ENCODE measurements around the gene UACA.
"Not testable (repeated sequence)": the region's sequence is repeated elsewhere in the genome, so short reads cannot be mapped to it uniquely, and the experiment has no call there.

UACA gene

GRCh38 chr15:70629735-70630273 lies 133.6 kb downstream of the UACA start:
- DNase-seq (ENCODE audit: low read depth, low spot score), result no peak

GRCh38 chr15:70628549-70628896 lies 134.8 kb downstream of the UACA start:
- no peak for DNase-seq (ENCODE audit: low read depth, low spot score)

- no peak for DNase-seq (ENCODE audit: low read depth, low spot score)
Observed at GRCh38 chr15:70627734-70628548, 135.4 kb downstream of the UACA start.

GRCh38 chr15:70627322-70627721 lies 136.0 kb downstream of the UACA start:
- DNase-seq (ENCODE audit: low read depth, low spot score), result no peak

- no peak for DNase-seq (ENCODE audit: low read depth, low spot score)
Observed at GRCh38 chr15:70625438-70625837, 137.9 kb downstream of the UACA start.

GRCh38 chr15:70625011-70625410 lies 138.3 kb downstream of the UACA start:
- DNase-seq (ENCODE audit: low read depth, low spot score), result no peak

GRCh38 chr15:70618929-70619328 lies 144.4 kb downstream of the UACA start:
- DNase-seq (ENCODE audit: low read depth, low spot score), result no peak

- no peak for DNase-seq (ENCODE audit: low read depth, low spot score)
Observed at GRCh38 chr15:70617911-70618287, 145.5 kb downstream of the UACA start.

- no peak for DNase-seq (ENCODE audit: low read depth, low spot score)
Observed at GRCh38 chr15:70617076-70617910, 146.1 kb downstream of the UACA start.

- DNase-seq (ENCODE audit: low read depth, low spot score), result not testable (repeated sequence)
Observed at GRCh38 chr15:70616311-70616756, 147.0 kb downstream of the UACA start.

GRCh38 chr15:70615435-70616310 lies 147.7 kb downstream of the UACA start:
- no peak for DNase-seq (ENCODE audit: low read depth, low spot score)

GRCh38 chr15:70614221-70614620 lies 149.1 kb downstream of the UACA start:
- no peak for DNase-seq (ENCODE audit: low read depth, low spot score)

GRCh38 chr15:70613271-70613670 lies 150.1 kb downstream of the UACA start:
- no peak for DNase-seq (ENCODE audit: low read depth, low spot score)

GRCh38 chr15:70611286-70611685 lies 152.1 kb downstream of the UACA start:
- no peak for DNase-seq (ENCODE audit: low read depth, low spot score)

- DNase-seq (ENCODE audit: low read depth, low spot score), result no peak
Observed at GRCh38 chr15:70610541-70610940, 152.8 kb downstream of the UACA start.

- DNase-seq (ENCODE audit: low read depth, low spot score), result no peak
Observed at GRCh38 chr15:70609889-70610288, 153.5 kb downstream of the UACA start.

GRCh38 chr15:70608144-70608543 lies 155.2 kb downstream of the UACA start:
- DNase-seq (ENCODE audit: low read depth, low spot score), result no peak

GRCh38 chr15:70605606-70606410 lies 157.6 kb downstream of the UACA start:
- DNase-seq (ENCODE audit: low read depth, low spot score), result no peak

- no peak for DNase-seq (ENCODE audit: low read depth, low spot score)
Observed at GRCh38 chr15:70604666-70605315, 158.6 kb downstream of the UACA start.
